Vagina (tissue), 2 donors: Measurements from ENCODE around the gene IQSEC1.

Experiments used
- POLR2A ChIP-seq, 2 donors: fragments of 450-650 bp; IDR thresholded peaks; one replicate each; pipeline ENCODE4 v1.6.1; 2017; ENCODE audit warnings: antibody characterized with exemption in 2 of 2, mild to moderate bottlenecking in 2 of 2, moderate library complexity in 2 of 2
- POLR2AphosphoS5 ChIP-seq, 2 donors: sonication (generic); formaldehyde crosslinking; IDR thresholded peaks; one replicate each; pipeline ENCODE4 v1.9.0; 2017; ENCODE audit warnings: antibody characterized with exemption in 2 of 2, mild to moderate bottlenecking in 2 of 2, low read depth in 1 of 2; ENCODE audit not compliant: insufficient read depth in 1 of 2
- TF ChIP-seq, protein P1 (sequence below), 3 experiments: fragments of 450-650 bp in 2 of 3; fragments of 200-600 bp in 1 of 3; sonication (generic) in 1 of 3; IDR thresholded peaks; one replicate each; pipeline ENCODE4 v1.5.1; 2017 to 2019; ENCODE audit warnings: antibody characterized with exemption in 3 of 3, mild to moderate bottlenecking in 2 of 3, moderate library complexity in 2 of 3

DNA sequence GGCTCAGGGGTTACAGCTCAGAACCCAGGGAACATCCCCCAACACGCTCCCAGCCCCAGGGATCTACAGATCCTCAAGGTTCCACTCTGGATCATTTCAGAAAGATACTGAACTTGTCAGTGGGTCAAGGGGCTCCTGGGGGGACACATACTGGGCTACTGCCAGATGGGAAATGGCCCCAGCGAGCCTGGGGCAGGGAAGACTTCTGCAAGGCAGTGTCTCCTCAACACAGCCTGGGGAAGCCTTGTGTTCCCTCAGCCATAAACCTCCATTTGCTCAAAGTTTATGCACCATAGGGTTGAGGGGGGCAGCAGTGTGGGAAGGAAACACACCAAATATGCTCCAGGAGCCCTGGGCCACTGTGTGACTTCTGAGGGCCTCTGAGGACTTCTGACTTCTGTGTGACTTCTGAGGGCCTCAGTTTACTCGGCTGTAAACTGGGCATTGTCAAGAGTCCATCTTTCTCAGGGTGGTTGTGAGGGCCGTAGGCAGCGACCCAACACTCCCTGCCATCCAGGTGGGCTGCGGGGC is 58.4 kb downstream of the IQSEC1 start:
- no peak for TF ChIP-seq POLR2A (IDR thresholded peaks at IDR 0.05)
- TF ChIP-seq, protein P1, sequence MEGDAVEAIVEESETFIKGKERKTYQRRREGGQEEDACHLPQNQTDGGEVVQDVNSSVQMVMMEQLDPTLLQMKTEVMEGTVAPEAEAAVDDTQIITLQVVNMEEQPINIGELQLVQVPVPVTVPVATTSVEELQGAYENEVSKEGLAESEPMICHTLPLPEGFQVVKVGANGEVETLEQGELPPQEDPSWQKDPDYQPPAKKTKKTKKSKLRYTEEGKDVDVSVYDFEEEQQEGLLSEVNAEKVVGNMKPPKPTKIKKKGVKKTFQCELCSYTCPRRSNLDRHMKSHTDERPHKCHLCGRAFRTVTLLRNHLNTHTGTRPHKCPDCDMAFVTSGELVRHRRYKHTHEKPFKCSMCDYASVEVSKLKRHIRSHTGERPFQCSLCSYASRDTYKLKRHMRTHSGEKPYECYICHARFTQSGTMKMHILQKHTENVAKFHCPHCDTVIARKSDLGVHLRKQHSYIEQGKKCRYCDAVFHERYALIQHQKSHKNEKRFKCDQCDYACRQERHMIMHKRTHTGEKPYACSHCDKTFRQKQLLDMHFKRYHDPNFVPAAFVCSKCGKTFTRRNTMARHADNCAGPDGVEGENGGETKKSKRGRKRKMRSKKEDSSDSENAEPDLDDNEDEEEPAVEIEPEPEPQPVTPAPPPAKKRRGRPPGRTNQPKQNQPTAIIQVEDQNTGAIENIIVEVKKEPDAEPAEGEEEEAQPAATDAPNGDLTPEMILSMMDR (IDR thresholded peaks at IDR 0.05) = no peak
- no peak for TF ChIP-seq POLR2AphosphoS5 (IDR thresholded peaks at IDR 0.05; ENCODE audit: insufficient read depth in 1 of 2, low read depth in 1 of 2)
